Neural cell (in vitro differentiated cells): ENCODE measurements around the gene PGBD4. TPM values are rescaled to one million over a fixed set of nuclear protein-coding genes. Genes with fewer than 3 reads are reported as not detected.

Experiments
- H2AFZ ChIP-seq: fragments of 200-600, 300-800 bp; sonication (generic), shearing (Covaris generic); 2 replicates; pipeline ENCODE4 v1.6.0; 2014; ENCODE audit warnings: low read depth, mild to moderate bottlenecking, antibody characterized with exemption, low read length, moderate library complexity
- H3F3A ChIP-seq: fragments of 200-600 bp; shearing (Covaris generic); 2 replicates; pipeline ENCODE4 v1.6.1; 2016; ENCODE audit warnings: mild to moderate bottlenecking, moderate library complexity, mixed read lengths, antibody characterized with exemption, low read length; ENCODE audit not compliant: insufficient read depth, poor library complexity, severe bottlenecking
- H3K27ac ChIP-seq: fragments of 200-600, 300-800 bp; sonication (generic), shearing (Covaris generic); 2 replicates; pipeline ENCODE4 v1.5.1; 2014; ENCODE audit warnings: mild to moderate bottlenecking, low read length, moderate library complexity
- H3K27me3 ChIP-seq: fragments of 300-800, 200-600 bp; sonication (generic), shearing (Covaris generic); 2 replicates; pipeline ENCODE4 v1.6.0; 2014; ENCODE audit warnings: mild to moderate bottlenecking, low read depth, low read length, moderate library complexity; ENCODE audit not compliant: insufficient read depth
- H3K36me3 ChIP-seq: fragments of 300-800, 200-600 bp; sonication (generic), shearing (Covaris generic); 2 replicates; pipeline ENCODE4 v1.5.1; 2014; ENCODE audit warnings: mild to moderate bottlenecking, antibody characterized with exemption, low read length, moderate library complexity; ENCODE audit not compliant: insufficient read depth
- H3K4me2 ChIP-seq: fragments of 300-800, 200-600 bp; sonication (generic), shearing (Covaris generic); 2 replicates; pipeline ENCODE4 v1.6.0; 2014; ENCODE audit warnings: mild to moderate bottlenecking, low read length
- H3K4me3 ChIP-seq: fragments of 300-800, 200-600 bp; sonication (generic), shearing (Covaris generic); 2 replicates; pipeline ENCODE4 v1.5.1; 2014; ENCODE audit warnings: mild to moderate bottlenecking, low read length, moderate library complexity
- H3K79me2 ChIP-seq: fragments of 200-600 bp; shearing (Covaris generic); replicated peaks from 2 replicates; pipeline ENCODE4 v1.6.0; 2014; ENCODE audit warnings: mild to moderate bottlenecking, low read length, moderate library complexity; ENCODE audit not compliant: insufficient read depth
- H3K9ac ChIP-seq: fragments of 300-800, 200-600 bp; sonication (generic), shearing (Covaris generic); 2 replicates; pipeline ENCODE4 v1.6.1; 2016; ENCODE audit warnings: mild to moderate bottlenecking, low read length, mixed read lengths
- H3K9me2 ChIP-seq: fragments of 200-600 bp; shearing (Covaris generic); 2 replicates; pipeline ENCODE4 v1.6.1; 2016; ENCODE audit warnings: mild to moderate bottlenecking, low read length, mixed read lengths; ENCODE audit not compliant: insufficient read depth
- H3K9me3 ChIP-seq: fragments of 200-600, 300-800 bp; sonication (generic), shearing (Covaris generic); 2 replicates; pipeline ENCODE4 v1.6.1; 2016; ENCODE audit warnings: mild to moderate bottlenecking, mixed run types, low read length, moderate library complexity, mixed read lengths
- H4K20me1 ChIP-seq: fragments of 200-600 bp; shearing (Covaris generic); 2 replicates; pipeline ENCODE4 v1.6.1; 2016; ENCODE audit warnings: mild to moderate bottlenecking, mixed run types; ENCODE audit not compliant: insufficient read depth
- EP300 ChIP-seq: fragments of 450-650 bp; conservative IDR thresholded peaks from 2 replicates; pipeline ENCODE4 v1.6.1; 2014; ENCODE audit warnings: antibody characterized with exemption, mild to moderate bottlenecking, moderate library complexity; ENCODE audit not compliant: poor library complexity, severe bottlenecking
- EZH2 ChIP-seq: fragments of 200-600, 300-800 bp; shearing (Covaris generic), sonication (generic); IDR thresholded peaks from 2 replicates; pipeline ENCODE4 v1.6.1; 2014; ENCODE audit warnings: antibody characterized with exemption, low read length, borderline replicate concordance, mild to moderate bottlenecking; ENCODE audit not compliant: insufficient read depth, poor library complexity, severe bottlenecking
- MXI1 ChIP-seq: fragments of 450-650 bp; conservative IDR thresholded peaks from 2 replicates; pipeline ENCODE4 v1.6.1; 2014; ENCODE audit warnings: antibody characterized with exemption, mild to moderate bottlenecking; ENCODE audit not compliant: poor library complexity, severe bottlenecking
- RAD21 ChIP-seq: fragments of 450-650 bp; conservative IDR thresholded peaks from 2 replicates; pipeline ENCODE4 v1.6.1; 2014; ENCODE audit warnings: antibody characterized with exemption, mild to moderate bottlenecking, moderate library complexity
- SMC3 ChIP-seq: fragments of 450-650 bp; conservative IDR thresholded peaks from 2 replicates; pipeline ENCODE4 v1.6.1; 2014; ENCODE audit warnings: antibody characterized with exemption, mild to moderate bottlenecking, moderate library complexity; ENCODE audit not compliant: poor library complexity
- polyA plus RNA-seq: library from polyadenylated mRNA; depleted of rRNA; stranded (reverse); fragments of >200 nt; gene quantifications from 2 replicates; pipeline ENCODE4 v1.2.3, GENCODE V29; 2014
- TF ChIP-seq, protein P1 (sequence below): IDR thresholded peaks from 2 replicates; pipeline ENCODE4 v1.6.1; 2012; ENCODE audit warnings: borderline replicate concordance
- TF ChIP-seq, protein P2 (sequence below): fragments of 450-650 bp; IDR thresholded peaks from 2 replicates; pipeline ENCODE4 v1.5.1; 2014; ENCODE audit warnings: antibody characterized with exemption, mild to moderate bottlenecking, moderate library complexity; ENCODE audit not compliant: poor library complexity, severe bottlenecking

The PGBD4 gene
- polyA plus RNA-seq, 1 donor from 2014 or later, result 2.4 TPM

GRCh38 chr15:34109797-34110663 is 8.1 kb downstream of the PGBD4 start:
- H2AFZ ChIP-seq, result no peak overlapping the region

GRCh38 chr15:34111488-34111887 is 9.6 kb downstream of the PGBD4 start:
- Histone ChIP-seq H3K27ac (no peak overlapping the region), H3K27me3 (no peaks in the 10 kb centered on the region), H3K36me3 (no peaks in the 10 kb centered on the region), H3K4me3 (no peak overlapping the region), H2AFZ (no peak overlapping the region), H3F3A (no peaks in the 10 kb centered on the region), H4K20me1 (no peaks in the 10 kb centered on the region), H3K9me3 (no peaks in the 10 kb centered on the region), H3K9me2 (no peaks in the 10 kb centered on the region), H3K9ac (no peak overlapping the region), H3K79me2 (no peaks in the 10 kb centered on the region), H3K4me2 (no peak overlapping the region)
- TF ChIP-seq EP300 (no peak), EZH2 (no peak), MXI1 (no peak)
- TF ChIP-seq, protein P1, sequence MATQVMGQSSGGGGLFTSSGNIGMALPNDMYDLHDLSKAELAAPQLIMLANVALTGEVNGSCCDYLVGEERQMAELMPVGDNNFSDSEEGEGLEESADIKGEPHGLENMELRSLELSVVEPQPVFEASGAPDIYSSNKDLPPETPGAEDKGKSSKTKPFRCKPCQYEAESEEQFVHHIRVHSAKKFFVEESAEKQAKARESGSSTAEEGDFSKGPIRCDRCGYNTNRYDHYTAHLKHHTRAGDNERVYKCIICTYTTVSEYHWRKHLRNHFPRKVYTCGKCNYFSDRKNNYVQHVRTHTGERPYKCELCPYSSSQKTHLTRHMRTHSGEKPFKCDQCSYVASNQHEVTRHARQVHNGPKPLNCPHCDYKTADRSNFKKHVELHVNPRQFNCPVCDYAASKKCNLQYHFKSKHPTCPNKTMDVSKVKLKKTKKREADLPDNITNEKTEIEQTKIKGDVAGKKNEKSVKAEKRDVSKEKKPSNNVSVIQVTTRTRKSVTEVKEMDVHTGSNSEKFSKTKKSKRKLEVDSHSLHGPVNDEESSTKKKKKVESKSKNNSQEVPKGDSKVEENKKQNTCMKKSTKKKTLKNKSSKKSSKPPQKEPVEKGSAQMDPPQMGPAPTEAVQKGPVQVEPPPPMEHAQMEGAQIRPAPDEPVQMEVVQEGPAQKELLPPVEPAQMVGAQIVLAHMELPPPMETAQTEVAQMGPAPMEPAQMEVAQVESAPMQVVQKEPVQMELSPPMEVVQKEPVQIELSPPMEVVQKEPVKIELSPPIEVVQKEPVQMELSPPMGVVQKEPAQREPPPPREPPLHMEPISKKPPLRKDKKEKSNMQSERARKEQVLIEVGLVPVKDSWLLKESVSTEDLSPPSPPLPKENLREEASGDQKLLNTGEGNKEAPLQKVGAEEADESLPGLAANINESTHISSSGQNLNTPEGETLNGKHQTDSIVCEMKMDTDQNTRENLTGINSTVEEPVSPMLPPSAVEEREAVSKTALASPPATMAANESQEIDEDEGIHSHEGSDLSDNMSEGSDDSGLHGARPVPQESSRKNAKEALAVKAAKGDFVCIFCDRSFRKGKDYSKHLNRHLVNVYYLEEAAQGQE, result no peak

More at GRCh38 chr15:34109797-34110663, 8.1 kb downstream of the PGBD4 start:
- Histone ChIP-seq H3F3A (no peaks in the 10 kb centered on the region), H4K20me1 (no peaks in the 10 kb centered on the region), H3K4me2 (no peak overlapping the region), H3K9ac (no peak overlapping the region), H3K4me3 (no peak overlapping the region), H3K79me2 (no peaks in the 10 kb centered on the region), H3K9me3 (no peaks in the 10 kb centered on the region), H3K27ac (no peak overlapping the region), H3K9me2 (no peaks in the 10 kb centered on the region), H3K27me3 (no peaks in the 10 kb centered on the region), H3K36me3 (no peaks in the 10 kb centered on the region)
- TF ChIP-seq SMC3 (peak; percentile 49), RAD21 (peak; percentile 62)
- TF ChIP-seq, protein P1, result no peak
- TF ChIP-seq, protein P2, sequence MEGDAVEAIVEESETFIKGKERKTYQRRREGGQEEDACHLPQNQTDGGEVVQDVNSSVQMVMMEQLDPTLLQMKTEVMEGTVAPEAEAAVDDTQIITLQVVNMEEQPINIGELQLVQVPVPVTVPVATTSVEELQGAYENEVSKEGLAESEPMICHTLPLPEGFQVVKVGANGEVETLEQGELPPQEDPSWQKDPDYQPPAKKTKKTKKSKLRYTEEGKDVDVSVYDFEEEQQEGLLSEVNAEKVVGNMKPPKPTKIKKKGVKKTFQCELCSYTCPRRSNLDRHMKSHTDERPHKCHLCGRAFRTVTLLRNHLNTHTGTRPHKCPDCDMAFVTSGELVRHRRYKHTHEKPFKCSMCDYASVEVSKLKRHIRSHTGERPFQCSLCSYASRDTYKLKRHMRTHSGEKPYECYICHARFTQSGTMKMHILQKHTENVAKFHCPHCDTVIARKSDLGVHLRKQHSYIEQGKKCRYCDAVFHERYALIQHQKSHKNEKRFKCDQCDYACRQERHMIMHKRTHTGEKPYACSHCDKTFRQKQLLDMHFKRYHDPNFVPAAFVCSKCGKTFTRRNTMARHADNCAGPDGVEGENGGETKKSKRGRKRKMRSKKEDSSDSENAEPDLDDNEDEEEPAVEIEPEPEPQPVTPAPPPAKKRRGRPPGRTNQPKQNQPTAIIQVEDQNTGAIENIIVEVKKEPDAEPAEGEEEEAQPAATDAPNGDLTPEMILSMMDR, result peak; percentile 57
